Nephron progenitor cell (in vitro differentiated cells): Measurements from ENCODE around the gene TTLL13.
A peak's percentile ranks its signal among the peaks of the same experiment; 100 is the strongest.

Source experiments
- DNase-seq: peaks from one replicate; pipeline ENCODE4 v3.0.0; 2021
- H3K27ac Mint-ChIP-seq: 2 replicates; pipeline ENCODE4 v1.8.0; 2021; ENCODE audit warnings: mild to moderate bottlenecking, moderate library complexity, mixed read lengths
- H3K27me3 Mint-ChIP-seq: 2 replicates; pipeline ENCODE4 v1.8.0; 2021; ENCODE audit warnings: mild to moderate bottlenecking, low read depth, mixed read lengths; ENCODE audit not compliant: poor library complexity
- H3K36me3 Mint-ChIP-seq: 2 replicates; pipeline ENCODE4 v1.8.0; 2021; ENCODE audit warnings: low read depth, mixed read lengths
- H3K4me1 Mint-ChIP-seq: 2 replicates; pipeline ENCODE4 v1.8.0; 2021; ENCODE audit warnings: mixed read lengths
- H3K4me3 Mint-ChIP-seq: 2 replicates; pipeline ENCODE4 v1.8.0; 2021; ENCODE audit warnings: mild to moderate bottlenecking, moderate library complexity, mixed read lengths
- H3K9me3 Mint-ChIP-seq: 2 replicates; pipeline ENCODE4 v1.8.0; 2021; ENCODE audit warnings: mild to moderate bottlenecking, moderate library complexity, mixed read lengths
- CTCF ChIP-seq: fragments of 200-600 bp; sonication (generic); IDR thresholded peaks from 2 replicates; pipeline ENCODE4 v1.5.0; 2021; ENCODE audit warnings: antibody characterized with exemption

TTLL13 gene

GRCh38 chr15:90265271-90266060 lies 16.1 kb downstream of the TTLL13 start, which contains the start of gene NGRN:
TSS of gene NGRN (plus strand) at chr15:90265672. CDS start at chr15:90265713, 41 bp downstream.
- Mint-ChIP-seq H3K27me3 (peaks cover 10% of the 10 kb centered on the region), H3K4me1 (peaks cover 53% of the 10 kb centered on the region), H3K4me3 (peak within 1 kb of the TSS; percentile 97), H3K36me3 (peaks cover 29% of the 10 kb centered on the region), H3K27ac (peak within 1 kb of the TSS; percentile 98), H3K9me3 (no peaks in the 10 kb centered on the region)
- TF ChIP-seq CTCF = no peak
- DNase-seq = peak; percentile 86

- Mint-ChIP-seq H3K9me3 (no peaks in the 10 kb centered on the region), H3K36me3 (peaks cover 34% of the 10 kb centered on the region), H3K27ac (peak overlapping the region; percentile 98), H3K27me3 (peaks cover 10% of the 10 kb centered on the region), H3K4me3 (peak overlapping the region; percentile 97), H3K4me1 (peaks cover 54% of the 10 kb centered on the region)
- no peak for TF ChIP-seq CTCF
- DNase-seq = peak; percentile 29
These were observed 16.7 kb downstream of the TTLL13 start for GRCh38 chr15:90266061-90266431.

- no peak for DNase-seq
- Mint-ChIP-seq H3K4me1 (peaks cover 54% of the 10 kb centered on the region), H3K27ac (peak overlapping the region; percentile 98), H3K27me3 (peaks cover 8% of the 10 kb centered on the region), H3K9me3 (no peaks in the 10 kb centered on the region), H3K4me3 (peak overlapping the region; percentile 97), H3K36me3 (peaks cover 38% of the 10 kb centered on the region)
- no peak for TF ChIP-seq CTCF
These were observed 17.1 kb downstream of the TTLL13 start for GRCh38 chr15:90266485-90266884.

GRCh38 chr15:90268415-90268814 lies 19.1 kb downstream of the TTLL13 start:
- Mint-ChIP-seq H3K9me3 (no peaks in the 10 kb centered on the region), H3K4me3 (peak overlapping the region; percentile 78), H3K27me3 (peaks cover 3% of the 10 kb centered on the region), H3K36me3 (peaks cover 58% of the 10 kb centered on the region), H3K27ac (peak overlapping the region; percentile 90), H3K4me1 (peaks cover 54% of the 10 kb centered on the region)
- no peak for TF ChIP-seq CTCF
- no peak for DNase-seq

GRCh38 chr15:90270502-90271150 lies 21.3 kb downstream of the TTLL13 start:
- peaks cover 8% of the 10 kb centered on the region for H3K9me3 Mint-ChIP-seq

More at GRCh38 chr15:90270502-90271150, 21.3 kb downstream of the TTLL13 start:
- Mint-ChIP-seq H3K27ac (peak overlapping the region; percentile 70), H3K36me3 (peaks cover 77% of the 10 kb centered on the region), H3K27me3 (no peaks in the 10 kb centered on the region), H3K4me3 (no peak overlapping the region), H3K4me1 (peaks cover 45% of the 10 kb centered on the region)
- no peak for DNase-seq
- TF ChIP-seq CTCF = no peak
